RPMI8226 (cell line): ENCODE results near the gene ITM2B.

Experiments used
- DNase-seq: peaks from one replicate; pipeline ENCODE4 v3.0.0-alpha.2; 2015

ITM2B gene

GRCh38 chr13:48316826-48317510, 84.0 kb downstream of the ITM2B start:
- DNase-seq = no peak

- no peak for DNase-seq
Observed at GRCh38 chr13:48317511-48318376, 84.7 kb downstream of the ITM2B start.

GRCh38 chr13:48318377-48318811, 85.4 kb downstream of the ITM2B start:
- no peak for DNase-seq

DNA sequence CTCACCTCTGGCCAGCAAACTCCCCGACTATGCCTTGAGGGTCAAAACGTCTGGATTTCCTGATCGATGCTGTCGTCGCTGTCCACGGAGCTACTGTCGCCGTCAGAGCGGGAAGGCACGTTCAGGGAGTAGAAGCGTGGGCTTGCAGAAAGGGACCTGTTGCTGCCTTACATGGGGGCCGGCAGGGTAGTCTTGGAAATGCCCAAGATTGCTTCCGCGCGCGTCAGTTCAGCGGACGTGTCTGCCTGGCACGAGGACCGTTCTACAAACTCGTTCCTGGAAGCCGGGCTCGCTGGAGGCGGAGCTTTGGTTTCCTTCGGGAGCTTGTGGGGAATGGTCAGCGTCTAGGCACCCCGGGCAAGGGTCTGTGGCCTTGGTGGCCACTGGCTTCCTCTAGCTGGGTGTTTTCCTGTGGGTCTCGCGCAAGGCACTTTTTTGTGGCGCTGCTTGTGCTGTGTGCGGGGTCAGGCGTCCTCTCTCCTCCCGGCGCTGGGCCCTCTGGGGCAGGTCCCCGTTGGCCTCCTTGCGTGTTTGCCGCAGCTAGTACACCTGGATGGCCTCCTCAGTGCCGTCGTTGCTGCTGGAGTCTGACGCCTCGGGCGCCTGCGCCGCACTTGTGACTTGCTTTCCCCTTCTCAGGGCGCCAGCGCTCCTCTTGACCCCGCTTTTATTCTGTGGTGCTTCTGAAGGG, 86.0 kb downstream of the ITM2B start:
- no peak for DNase-seq
